Natural killer cell (primary cell): ENCODE measurements around the gene SMC1A. TPM values are rescaled to one million over a fixed set of nuclear protein-coding genes. Genes with fewer than 3 reads are reported as not detected.

Experiments
- ATAC-seq, 3 donors: fragments of 150-1000 bp in 2 of 3; fragments of 200-7000 bp in 1 of 3; cut with Tn5 transposase; 1 replicate in 1 of 3; 2 replicates in 2 of 3; pipeline ENCODE4 v1.10.0; 2021; ENCODE audit warnings: mild to moderate bottlenecking in 2 of 3, moderate library complexity in 2 of 3
- DNase-seq, 2 donors: peaks; one replicate each; pipeline versions ENCODE4 v3.0.0 to v3.0.0-alpha.2; 2013 to 2021; ENCODE audit warnings: mixed read lengths in 1 of 2
- H3K27ac ChIP-seq: one replicate; pipeline ENCODE4 v1.5.1; 2013; ENCODE audit warnings: mild to moderate bottlenecking, low read length
- H3K27me3 ChIP-seq: one replicate; pipeline ENCODE4 v1.6.1; 2013; ENCODE audit warnings: low read length; ENCODE audit not compliant: control insufficient read depth, insufficient read depth
- H3K36me3 ChIP-seq: one replicate; pipeline ENCODE4 v1.6.1; 2013; ENCODE audit warnings: low read length; ENCODE audit not compliant: control insufficient read depth, insufficient read depth
- H3K4me1 ChIP-seq: one replicate; pipeline ENCODE4 v1.6.1; 2013; ENCODE audit warnings: low read length; ENCODE audit not compliant: control insufficient read depth, insufficient read depth
- H3K4me3 ChIP-seq: one replicate; pipeline ENCODE4 v1.5.1; 2013; ENCODE audit warnings: low read length
- H3K9me3 ChIP-seq: one replicate; pipeline ENCODE4 v1.6.1; 2013; ENCODE audit warnings: low read length; ENCODE audit not compliant: control insufficient read depth, insufficient read depth
- H3K27ac Mint-ChIP-seq, 2 donors: one replicate each; pipeline ENCODE4 v1.8.0; 2022; ENCODE audit warnings: mild to moderate bottlenecking in 2 of 2, mixed read lengths in 2 of 2, moderate library complexity in 1 of 2
- H3K27me3 Mint-ChIP-seq, 2 donors: one replicate each; pipeline ENCODE4 v1.8.0; 2022; ENCODE audit warnings: low read depth in 2 of 2, mixed read lengths in 2 of 2
- H3K36me3 Mint-ChIP-seq: one replicate; pipeline ENCODE4 v1.8.0; 2022; ENCODE audit warnings: mixed read lengths
- H3K4me1 Mint-ChIP-seq, 2 donors: one replicate each; pipeline ENCODE4 v1.8.0; 2022; ENCODE audit warnings: mixed read lengths in 2 of 2
- H3K4me3 Mint-ChIP-seq: one replicate; pipeline ENCODE4 v1.8.0; 2022; ENCODE audit warnings: mild to moderate bottlenecking, moderate library complexity, mixed read lengths
- H3K9me3 Mint-ChIP-seq, 2 donors: one replicate each; pipeline ENCODE4 v1.8.0; 2022; ENCODE audit warnings: mixed read lengths in 2 of 2
- WGBS: methylation state at CpG from one replicate; pipeline ENCODE4 v1.1.7; 2013; ENCODE audit warnings: missing lambda C conversion rate; ENCODE audit not compliant: insufficient coverage; 5-methylcytosine and 5-hydroxymethylcytosine counted together
- intact Hi-C: fragments of 100-400 bp; cut with micrococcal nuclease; formaldehyde crosslinking; loops from one replicate; pipeline ENCODE4 v1.14.2; 2022
- total RNA-seq, 4 donors: library from RNA; stranded (reverse); fragments of 120-200 nt in 1 of 4; gene quantifications; one replicate each; pipeline versions ENCODE4 v1.2.3 to v1.2.4, GENCODE V29; 2013 to 2022
- TF ChIP-seq, protein P1 (sequence below): fragments of 200-600 bp; IDR thresholded peaks from one replicate; pipeline ENCODE4 v1.8.0; 2022; ENCODE audit warnings: antibody characterized with exemption

The SMC1A gene
- total RNA-seq, 3 donors from 2014 or later (not counting 1 experiment from before 2014, with no cell fraction given): 54.2 to 96.3 (median 60.4) TPM

DNA sequence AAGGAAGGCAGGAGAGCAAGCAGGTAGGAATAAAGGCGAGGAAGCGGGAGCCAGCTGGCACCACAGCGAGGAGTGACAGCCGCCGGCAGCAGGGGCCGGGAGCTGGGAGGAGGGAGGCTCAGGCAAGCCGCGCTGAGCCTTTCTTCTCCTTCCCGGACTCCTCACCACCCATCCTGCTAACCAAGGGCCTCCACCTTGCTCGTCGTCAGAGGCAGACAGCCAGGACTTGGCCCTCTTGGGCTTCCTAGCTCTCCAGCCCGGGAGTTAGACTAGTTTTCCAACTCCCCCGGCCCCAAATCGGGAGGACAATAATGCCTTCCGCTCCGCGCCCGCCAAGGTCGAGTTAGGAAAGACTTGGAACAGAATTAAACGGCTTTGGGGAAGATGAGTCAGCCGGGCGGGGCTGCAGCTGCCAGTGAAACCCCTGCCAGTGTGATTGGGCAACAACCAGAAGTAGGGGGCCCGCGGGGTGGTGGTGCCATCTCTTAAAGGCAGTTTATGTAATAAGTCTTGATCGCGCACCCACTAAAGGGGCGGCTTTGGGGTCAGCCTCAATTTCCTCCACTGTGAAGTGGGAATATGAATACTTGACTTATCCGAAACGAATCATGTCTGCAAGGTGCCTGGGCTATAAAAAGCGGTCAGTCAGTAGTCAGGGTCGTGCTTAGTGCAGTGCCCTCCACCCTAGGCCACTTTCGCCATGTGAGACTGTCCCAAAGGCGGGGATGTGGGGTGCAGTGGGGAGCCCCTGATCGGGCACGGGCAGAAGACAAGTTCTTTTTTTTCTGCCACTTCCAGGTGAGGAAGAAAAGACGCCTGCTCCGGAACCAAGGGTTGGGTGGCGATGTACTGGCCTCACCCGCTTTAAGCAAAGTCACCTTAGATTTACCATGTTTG lies 18.4 kb upstream of the SMC1A start:
- no peaks in the 10 kb centered on the region for H3K36me3 ChIP-seq
- TF ChIP-seq, protein P1, sequence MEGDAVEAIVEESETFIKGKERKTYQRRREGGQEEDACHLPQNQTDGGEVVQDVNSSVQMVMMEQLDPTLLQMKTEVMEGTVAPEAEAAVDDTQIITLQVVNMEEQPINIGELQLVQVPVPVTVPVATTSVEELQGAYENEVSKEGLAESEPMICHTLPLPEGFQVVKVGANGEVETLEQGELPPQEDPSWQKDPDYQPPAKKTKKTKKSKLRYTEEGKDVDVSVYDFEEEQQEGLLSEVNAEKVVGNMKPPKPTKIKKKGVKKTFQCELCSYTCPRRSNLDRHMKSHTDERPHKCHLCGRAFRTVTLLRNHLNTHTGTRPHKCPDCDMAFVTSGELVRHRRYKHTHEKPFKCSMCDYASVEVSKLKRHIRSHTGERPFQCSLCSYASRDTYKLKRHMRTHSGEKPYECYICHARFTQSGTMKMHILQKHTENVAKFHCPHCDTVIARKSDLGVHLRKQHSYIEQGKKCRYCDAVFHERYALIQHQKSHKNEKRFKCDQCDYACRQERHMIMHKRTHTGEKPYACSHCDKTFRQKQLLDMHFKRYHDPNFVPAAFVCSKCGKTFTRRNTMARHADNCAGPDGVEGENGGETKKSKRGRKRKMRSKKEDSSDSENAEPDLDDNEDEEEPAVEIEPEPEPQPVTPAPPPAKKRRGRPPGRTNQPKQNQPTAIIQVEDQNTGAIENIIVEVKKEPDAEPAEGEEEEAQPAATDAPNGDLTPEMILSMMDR: no peak
- Mint-ChIP-seq H3K27ac (peak overlapping the region in 1 of 2 donors; percentile 77), H3K9me3 (no peaks in the 10 kb centered on the region), H3K36me3 (no peaks in the 10 kb centered on the region), H3K27me3 (peaks cover 8 to 25% of the 10 kb centered on the region in 2 donors), H3K4me3 (peak overlapping the region; percentile 77), H3K4me1 (peaks cover 5 to 9% of the 10 kb centered on the region in 2 donors)
- ATAC-seq: peak; percentile 2 to 24 (median 10)
- H3K27ac ChIP-seq: no peak overlapping the region
- 26% methylated on average over 37 of the region's 39 CpGs for WGBS
- no peaks in the 10 kb centered on the region for H3K9me3 ChIP-seq
- H3K27me3 ChIP-seq: no peaks in the 10 kb centered on the region
- peak; percentile 16 to 17 for DNase-seq
- peak overlapping the region; percentile 35 for H3K4me3 ChIP-seq
- intact Hi-C loops: no loop called here
- peaks cover 18% of the 10 kb centered on the region for H3K4me1 ChIP-seq

DNA sequence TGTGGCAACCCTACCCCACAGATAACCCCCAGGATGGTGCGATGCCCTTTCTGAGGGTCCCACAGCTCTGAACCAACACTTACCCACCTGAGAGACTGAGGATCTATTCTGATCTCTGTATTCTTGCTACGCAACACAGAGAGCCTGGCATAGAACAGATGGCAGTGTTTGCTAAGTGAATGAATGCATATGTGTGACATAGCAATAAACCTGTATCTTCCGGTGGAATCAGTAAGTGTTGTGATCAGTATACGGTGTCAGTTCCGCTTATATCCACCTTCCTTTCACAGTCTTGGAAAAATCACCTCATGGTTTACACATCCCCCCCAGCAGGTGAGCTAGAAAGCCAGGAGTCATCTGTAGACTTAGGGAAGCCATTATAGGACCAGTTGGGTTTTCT lies 17.6 kb upstream of the SMC1A start:
- ATAC-seq (no peak), DNase-seq (no peak)
- Mint-ChIP-seq H3K4me1 (peaks cover 5 to 9% of the 10 kb centered on the region in 2 donors), H3K27me3 (peaks cover 8 to 25% of the 10 kb centered on the region in 2 donors), H3K36me3 (no peaks in the 10 kb centered on the region), H3K4me3 (peak overlapping the region; percentile 74), H3K27ac (peak overlapping the region in 1 of 2 donors; percentile 77), H3K9me3 (no peaks in the 10 kb centered on the region)
- Histone ChIP-seq H3K9me3 (no peaks in the 10 kb centered on the region), H3K36me3 (no peaks in the 10 kb centered on the region), H3K4me3 (no peak overlapping the region), H3K27me3 (no peaks in the 10 kb centered on the region), H3K27ac (no peak overlapping the region), H3K4me1 (peaks cover 18% of the 10 kb centered on the region)
- TF ChIP-seq, protein P1: no peak
- intact Hi-C loops: no loop called here
- WGBS: no CpG with 5 or more reads among the region's 5 CpGs

DNA sequence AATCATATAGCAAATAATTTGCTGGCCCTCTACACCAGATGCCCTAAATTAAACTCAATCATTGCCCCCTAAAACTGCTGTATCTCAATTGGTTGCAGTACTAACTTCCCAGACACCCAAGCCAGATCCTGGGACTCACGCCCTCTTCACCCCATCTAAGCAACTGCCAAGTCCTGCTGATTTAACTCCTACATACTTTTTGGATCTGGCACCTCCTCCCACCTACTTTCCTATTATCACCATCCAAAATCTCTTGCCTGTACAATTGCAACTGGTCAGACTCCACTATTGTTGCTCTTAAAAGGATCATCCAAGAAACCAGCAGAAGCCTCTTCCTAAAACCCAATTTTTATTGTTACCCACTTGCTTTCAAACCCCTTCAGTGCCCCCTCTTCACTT lies 16.4 kb upstream of the SMC1A start:
- Mint-ChIP-seq H3K4me1 (peaks cover 17 to 18% of the 10 kb centered on the region in 2 donors), H3K9me3 (no peaks in the 10 kb centered on the region), H3K27ac (no peak overlapping the region), H3K27me3 (peaks cover 8 to 25% of the 10 kb centered on the region in 2 donors), H3K36me3 (no peaks in the 10 kb centered on the region), H3K4me3 (no peak overlapping the region)
- DNase-seq (no peak), ATAC-seq (no peak)
- H3K4me1 ChIP-seq: peaks cover 24% of the 10 kb centered on the region
- H3K27me3 ChIP-seq: no peaks in the 10 kb centered on the region
- intact Hi-C loops: no loop called here
- WGBS: 93% methylated on average over 1 of the region's 1 CpG
- no peaks in the 10 kb centered on the region for H3K36me3 ChIP-seq
- TF ChIP-seq, protein P1: no peak
- no peaks in the 10 kb centered on the region for H3K9me3 ChIP-seq
- H3K27ac ChIP-seq: no peak overlapping the region
- H3K4me3 ChIP-seq: no peak overlapping the region
